GM12891 (cell line): Measurements from ENCODE around the gene SPTBN1.

Experiments used
- POLR2AphosphoS5 ChIP-seq: IDR thresholded peaks from 2 replicates; pipeline ENCODE4 v1.6.1; 2011; ENCODE audit warnings: low read depth, low read length, control low read depth
- TAF1 ChIP-seq: IDR thresholded peaks from 2 replicates; pipeline ENCODE4 v1.6.1; 2011; ENCODE audit warnings: low read depth, low read length, control low read depth

GRCh38 chr2:54578648-54579045 lies 122.5 kb downstream of the SPTBN1 start:
- no peak for TF ChIP-seq POLR2AphosphoS5
- no peak for TF ChIP-seq TAF1
